ENCODE results near the gene NELFE.
"Not testable (repeated sequence)": the region's sequence is repeated elsewhere in the genome, so short reads cannot be mapped to it uniquely, and the experiment has no call there.

NELFE gene

GRCh38 chr6:31979238-31979898 lies 20.6 kb upstream of the NELFE start:
- TF ChIP-seq ZFX (IDR thresholded peaks at IDR 0.05) = no peak
- TF ChIP-seq CTCF (conservative IDR thresholded peaks at IDR 0.05) = no peak
- no peak overlapping the region for H3K27ac ChIP-seq

GRCh38 chr6:31978831-31979230 lies 20.1 kb upstream of the NELFE start:
- H3K27ac ChIP-seq = no peak overlapping the region
- TF ChIP-seq CTCF (conservative IDR thresholded peaks at IDR 0.05) (no peak), ZFX (IDR thresholded peaks at IDR 0.05) (no peak)

- no peak overlapping the region for H3K27ac ChIP-seq
- TF ChIP-seq CTCF (conservative IDR thresholded peaks at IDR 0.05) = no peak
- TF ChIP-seq ZFX (IDR thresholded peaks at IDR 0.05) = no peak
These were observed 19.2 kb upstream of the NELFE start for GRCh38 chr6:31977816-31978431.

GRCh38 chr6:31976065-31976464 lies 17.3 kb upstream of the NELFE start:
- H3K27ac ChIP-seq = not testable (repeated sequence)

GRCh38 chr6:31972709-31973350 lies 14.1 kb upstream of the NELFE start:
- peak overlapping the region; percentile 76 for H3K27ac ChIP-seq
- TF ChIP-seq ZFX (IDR thresholded peaks at IDR 0.05) (no peak), CTCF (conservative IDR thresholded peaks at IDR 0.05) (no peak)

GRCh38 chr6:31971993-31972708 lies 13.4 kb upstream of the NELFE start, which contains the start of gene DXO:
Gene DXO, minus strand, starts transcription at chr6:31972138. Its CDS starts 463 bp downstream, at chr6:31971675.
- no peak for TF ChIP-seq CTCF (conservative IDR thresholded peaks at IDR 0.05)
- TF ChIP-seq ZFX (IDR thresholded peaks at IDR 0.05) = no peak
- peak within 1 kb of the TSS; percentile 76 for H3K27ac ChIP-seq

GRCh38 chr6:31971279-31971992 lies 12.7 kb upstream of the NELFE start:
- TF ChIP-seq CTCF (conservative IDR thresholded peaks at IDR 0.05) = no peak
- peak; percentile 41; the same call in 1 of the 2 replicates for TF ChIP-seq ZFX (IDR thresholded peaks at IDR 0.05)
- H3K27ac ChIP-seq = peak overlapping the region; percentile 76

Data from C4-2B (cell line).